Ovary (tissue), 3 donors: ENCODE data around the gene B3GALNT2.

Source experiments
- POLR2A ChIP-seq: fragments of 450-650 bp; IDR thresholded peaks from one replicate; pipeline ENCODE4 v1.6.1; 2017; ENCODE audit warnings: antibody characterized with exemption, mild to moderate bottlenecking, moderate library complexity
- TF ChIP-seq, protein P1 (sequence below), 3 donors: fragments of 450-650 bp in 2 of 3; fragments of 200-600 bp in 1 of 3; IDR thresholded peaks; one replicate each; pipeline versions ENCODE4 v1.5.1 to v1.8.0; 2016 to 2022; ENCODE audit warnings: antibody characterized with exemption in 3 of 3, mild to moderate bottlenecking in 1 of 3
- donor health status: DM: no; HTN: no; CAD: no.

GRCh38 chr1:235552146-235552716 is 48.0 kb upstream of the B3GALNT2 start:
- TF ChIP-seq, protein P1, sequence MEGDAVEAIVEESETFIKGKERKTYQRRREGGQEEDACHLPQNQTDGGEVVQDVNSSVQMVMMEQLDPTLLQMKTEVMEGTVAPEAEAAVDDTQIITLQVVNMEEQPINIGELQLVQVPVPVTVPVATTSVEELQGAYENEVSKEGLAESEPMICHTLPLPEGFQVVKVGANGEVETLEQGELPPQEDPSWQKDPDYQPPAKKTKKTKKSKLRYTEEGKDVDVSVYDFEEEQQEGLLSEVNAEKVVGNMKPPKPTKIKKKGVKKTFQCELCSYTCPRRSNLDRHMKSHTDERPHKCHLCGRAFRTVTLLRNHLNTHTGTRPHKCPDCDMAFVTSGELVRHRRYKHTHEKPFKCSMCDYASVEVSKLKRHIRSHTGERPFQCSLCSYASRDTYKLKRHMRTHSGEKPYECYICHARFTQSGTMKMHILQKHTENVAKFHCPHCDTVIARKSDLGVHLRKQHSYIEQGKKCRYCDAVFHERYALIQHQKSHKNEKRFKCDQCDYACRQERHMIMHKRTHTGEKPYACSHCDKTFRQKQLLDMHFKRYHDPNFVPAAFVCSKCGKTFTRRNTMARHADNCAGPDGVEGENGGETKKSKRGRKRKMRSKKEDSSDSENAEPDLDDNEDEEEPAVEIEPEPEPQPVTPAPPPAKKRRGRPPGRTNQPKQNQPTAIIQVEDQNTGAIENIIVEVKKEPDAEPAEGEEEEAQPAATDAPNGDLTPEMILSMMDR (IDR thresholded peaks at IDR 0.05) = no peak
- no peak for TF ChIP-seq POLR2A
